H1 (cell line): ENCODE measurements around the gene TSKS. TPM values are rescaled to one million over a fixed set of nuclear protein-coding genes. Genes with fewer than 3 reads are reported as not detected.
A peak's percentile ranks its signal among the peaks of the same experiment; 100 is the strongest.

Source experiments
- BCL11A ChIP-seq, 2 experiments: IDR thresholded peaks; one replicate each; pipeline ENCODE4 v1.6.1; 2011; ENCODE audit warnings: low read depth in 2 of 2, low read length in 2 of 2, mild to moderate bottlenecking in 2 of 2
- CEBPB ChIP-seq: IDR thresholded peaks from 2 replicates; pipeline ENCODE4 v1.6.1; 2012; ENCODE audit warnings: low read depth, low read length
- FOSL1 ChIP-seq: IDR thresholded peaks from 2 replicates; pipeline ENCODE4 v1.6.1; 2011; ENCODE audit warnings: mild to moderate bottlenecking, low read depth, low read length, moderate library complexity; ENCODE audit not compliant: insufficient read depth
- KDM4A ChIP-seq: IDR thresholded peaks from one replicate; pipeline ENCODE4 v1.7.1; 2012; ENCODE audit warnings: low read depth, mild to moderate bottlenecking, moderate library complexity, low read length, inconsistent platforms; ENCODE audit not compliant: severe bottlenecking
- MAX ChIP-seq: IDR thresholded peaks from 2 replicates; pipeline ENCODE4 v1.6.1; 2012; ENCODE audit warnings: inconsistent platforms
- NANOG ChIP-seq: IDR thresholded peaks from 2 replicates; pipeline ENCODE4 v1.6.1; 2011; ENCODE audit warnings: low read length, low read depth, mild to moderate bottlenecking, inconsistent platforms; ENCODE audit not compliant: insufficient read depth, poor library complexity, severe bottlenecking
- POLR2A ChIP-seq, 2 experiments: IDR thresholded peaks; 1 replicate in 1 of 2; 2 replicates in 1 of 2; pipeline ENCODE4 v1.6.1; 2011; ENCODE audit warnings: low read depth in 2 of 2, low read length in 2 of 2, mild to moderate bottlenecking in 2 of 2; ENCODE audit errors: control extremely low read depth in 1 of 2
- RBBP5 ChIP-seq: IDR thresholded peaks from 2 replicates; pipeline ENCODE4 v1.7.1; 2012; ENCODE audit warnings: low read depth, mild to moderate bottlenecking, inconsistent platforms, low read length, moderate library complexity, borderline replicate concordance
- RFX5 ChIP-seq: IDR thresholded peaks from 2 replicates; pipeline ENCODE4 v1.6.1; 2011; ENCODE audit warnings: low read depth, low read length, improper control_type of control experiment, borderline replicate concordance
- SIRT6 ChIP-seq: IDR thresholded peaks from one replicate; pipeline ENCODE4 v1.7.1; 2012; ENCODE audit warnings: low read length, inconsistent platforms
- SP1 ChIP-seq: IDR thresholded peaks from 2 replicates; pipeline ENCODE4 v1.6.1; 2011; ENCODE audit warnings: low read depth, low read length
- TBP ChIP-seq: IDR thresholded peaks from 2 replicates; pipeline ENCODE4 v1.6.1; 2011; ENCODE audit warnings: low read depth, low read length, improper control_type of control experiment
- TEAD4 ChIP-seq: IDR thresholded peaks from 2 replicates; pipeline ENCODE4 v1.6.1; 2012; ENCODE audit warnings: low read depth, low read length, inconsistent platforms, mixed read lengths
- ZNF274 ChIP-seq: IDR thresholded peaks from 2 replicates; pipeline ENCODE4 v1.7.0; 2012; ENCODE audit warnings: low read length, borderline replicate concordance; ENCODE audit errors: extremely low read depth
- polyA plus RNA-seq, 7 experiments: library from polyadenylated mRNA; depleted of rRNA in 3 of 7; stranded (reverse) in 5 of 7; unstranded in 2 of 7; fragments of >200 nt in 5 of 7; fragments of 200-250 nt in 2 of 7; gene quantifications; 1 replicate in 5 of 7; 2 replicates in 1 of 7; 4 replicates in 1 of 7; pipeline versions ENCODE4 v1.2.1 to v1.2.3, GENCODE V29; 2011 to 2013; ENCODE audit warnings: missing spikeins in 2 of 7, mixed read lengths in 2 of 7
- total RNA-seq: library from RNA; stranded (reverse); fragmentation: NEBNext Ultra II Directional; extraction: Animal tissue kit (Norgen Biotek cat#: 25700); gene quantifications from 2 replicates; pipeline ENCODE4 v1.2.1, GENCODE V29; 2021
- TF ChIP-seq, protein P1 (sequence below): IDR thresholded peaks from 2 replicates; pipeline ENCODE4 v1.6.1; 2012; ENCODE audit warnings: inconsistent platforms

TSKS gene
- total and polyA plus RNA-seq, 2 of the 8 experiments (the other 6 are each of a cell fraction or from before 2014, with no cell fraction given) = 0.21 TPM; not detected in 1

GRCh38 chr19:49809160-49809940 is 46.2 kb upstream of the TSKS start (continued):
- TF ChIP-seq MAX (peak; percentile 75; the same call in 1 of the 2 replicates), TBP (no peak), ZNF274 (no peak), TEAD4 (no peak), SP1 (no peak), CEBPB (no peak), SIRT6 (no peak), FOSL1 (no peak), RBBP5 (peak; percentile 11; the same call in 1 of the 2 replicates), RFX5 (no peak), BCL11A (IDR thresholded peaks at IDR 0.05; ENCODE audit: low read depth in 2 of 2, low read length in 2 of 2) (no peak), KDM4A (peak; percentile 82), POLR2A (IDR thresholded peaks at IDR 0.05; ENCODE audit: control extremely low read depth in 1 of 2, low read depth in 2 of 2, low read length in 2 of 2) (peak; percentile 3 to 8; a peak in 2 of 3 replicates), NANOG (no peak)
- TF ChIP-seq, protein P1, sequence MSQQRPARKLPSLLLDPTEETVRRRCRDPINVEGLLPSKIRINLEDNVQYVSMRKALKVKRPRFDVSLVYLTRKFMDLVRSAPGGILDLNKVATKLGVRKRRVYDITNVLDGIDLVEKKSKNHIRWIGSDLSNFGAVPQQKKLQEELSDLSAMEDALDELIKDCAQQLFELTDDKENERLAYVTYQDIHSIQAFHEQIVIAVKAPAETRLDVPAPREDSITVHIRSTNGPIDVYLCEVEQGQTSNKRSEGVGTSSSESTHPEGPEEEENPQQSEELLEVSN = peak; percentile 60
